ENCODE measurements around the gene MAS1L. TPM values are rescaled to one million over a fixed set of nuclear protein-coding genes. Genes with fewer than 3 reads are reported as not detected.
"Not testable (repeated sequence)": the region's sequence is repeated elsewhere in the genome, so short reads cannot be mapped to it uniquely, and the experiment has no call there.

The MAS1L gene
- total RNA-seq, 1 donor from 2014 or later, result not detected

GRCh38 chr6:29442719-29443118 is 45.0 kb downstream of the MAS1L start:
- Histone ChIP-seq H3K27ac (no peak overlapping the region), H3K4me3 (no peak overlapping the region), H3K9me3 (no peaks in the 10 kb centered on the region), H3K36me3 (no peaks in the 10 kb centered on the region), H3K27me3 (no peaks in the 10 kb centered on the region), H3K4me1 (no peaks in the 10 kb centered on the region)
- TF ChIP-seq POLR2AphosphoS5 (IDR thresholded peaks at IDR 0.05; ENCODE audit: insufficient read depth in 1 of 2, low read depth in 1 of 2) (no peak), POLR2A (IDR thresholded peaks at IDR 0.05) (no peak)
- TF ChIP-seq, protein P1, sequence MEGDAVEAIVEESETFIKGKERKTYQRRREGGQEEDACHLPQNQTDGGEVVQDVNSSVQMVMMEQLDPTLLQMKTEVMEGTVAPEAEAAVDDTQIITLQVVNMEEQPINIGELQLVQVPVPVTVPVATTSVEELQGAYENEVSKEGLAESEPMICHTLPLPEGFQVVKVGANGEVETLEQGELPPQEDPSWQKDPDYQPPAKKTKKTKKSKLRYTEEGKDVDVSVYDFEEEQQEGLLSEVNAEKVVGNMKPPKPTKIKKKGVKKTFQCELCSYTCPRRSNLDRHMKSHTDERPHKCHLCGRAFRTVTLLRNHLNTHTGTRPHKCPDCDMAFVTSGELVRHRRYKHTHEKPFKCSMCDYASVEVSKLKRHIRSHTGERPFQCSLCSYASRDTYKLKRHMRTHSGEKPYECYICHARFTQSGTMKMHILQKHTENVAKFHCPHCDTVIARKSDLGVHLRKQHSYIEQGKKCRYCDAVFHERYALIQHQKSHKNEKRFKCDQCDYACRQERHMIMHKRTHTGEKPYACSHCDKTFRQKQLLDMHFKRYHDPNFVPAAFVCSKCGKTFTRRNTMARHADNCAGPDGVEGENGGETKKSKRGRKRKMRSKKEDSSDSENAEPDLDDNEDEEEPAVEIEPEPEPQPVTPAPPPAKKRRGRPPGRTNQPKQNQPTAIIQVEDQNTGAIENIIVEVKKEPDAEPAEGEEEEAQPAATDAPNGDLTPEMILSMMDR (IDR thresholded peaks at IDR 0.05), result no peak
- intact Hi-C loops (cut with DNase I), result no loop called here
- no peak for DNase-seq (ENCODE audit: extremely low spot score in 2 of 2)

DNA sequence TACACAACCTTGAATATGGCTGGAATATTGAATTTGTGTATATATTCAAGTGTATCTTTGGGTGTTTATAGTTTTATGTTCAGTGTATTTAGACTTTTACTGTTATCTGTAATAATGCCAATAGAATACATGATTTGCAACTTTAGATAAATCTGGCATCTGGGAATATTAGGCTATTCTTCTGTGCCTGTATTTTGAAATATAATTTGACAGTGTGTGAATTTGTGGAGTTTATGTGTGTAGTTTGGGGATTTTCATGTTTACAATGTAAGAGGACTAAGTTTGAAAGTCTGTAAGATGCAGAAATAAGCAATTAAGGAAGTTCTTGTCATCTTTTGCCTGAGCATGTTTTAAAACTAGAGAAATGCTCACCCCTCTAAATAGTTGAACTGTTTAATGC is 48.8 kb downstream of the MAS1L start, which contains the start of gene OR10C1:
Gene OR10C1, plus strand, starts transcription at position 301 of the 400 bp plus-strand sequence. CDS start 710 bp downstream, outside the sequence.
- H3K4me3 ChIP-seq, result no peak within 1 kb of the TSS
- no peaks in the 10 kb centered on the region for H3K4me1 ChIP-seq
- TF ChIP-seq, protein P1 (IDR thresholded peaks at IDR 0.05), result no peak
- TF ChIP-seq POLR2A (IDR thresholded peaks at IDR 0.05) (no peak), POLR2AphosphoS5 (IDR thresholded peaks at IDR 0.05; ENCODE audit: insufficient read depth in 1 of 2, low read depth in 1 of 2) (no peak)
- intact Hi-C loops (cut with DNase I), result no loop called here
- no peaks in the 10 kb centered on the region for H3K36me3 ChIP-seq
- no peaks in the 10 kb centered on the region for H3K9me3 ChIP-seq
- no peak for DNase-seq (ENCODE audit: extremely low spot score in 2 of 2)
- H3K27me3 ChIP-seq, result no peaks in the 10 kb centered on the region
- no peak within 1 kb of the TSS for H3K27ac ChIP-seq

DNA sequence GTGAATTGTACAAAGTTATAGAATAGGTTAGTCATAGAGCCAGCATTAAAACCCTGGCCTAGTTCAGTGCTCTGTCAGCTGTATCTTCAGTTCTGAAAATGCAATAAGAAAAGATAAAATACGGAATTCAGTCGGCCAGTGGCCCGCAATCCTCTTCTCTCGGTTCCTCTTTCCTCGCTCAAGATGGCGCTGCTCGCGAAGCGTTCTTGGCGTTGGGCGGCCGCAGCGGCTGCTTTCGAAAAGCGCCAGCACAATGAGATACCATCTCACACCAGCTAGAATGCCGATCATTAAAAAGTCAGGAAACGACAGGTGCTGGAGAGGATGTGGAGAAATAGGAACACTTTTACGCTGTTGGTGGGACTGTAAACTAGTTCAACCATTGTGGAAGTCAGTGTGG is 51.0 kb downstream of the MAS1L start:
- H3K4me3 ChIP-seq; H3K27me3 ChIP-seq; H3K4me1 ChIP-seq; DNase-seq (ENCODE audit: extremely low spot score in 2 of 2); H3K9me3 ChIP-seq; H3K27ac ChIP-seq; intact Hi-C loops (cut with DNase I); H3K36me3 ChIP-seq: not testable (repeated sequence)

Other genes with a start within 250 kb of the MAS1L start
- gene OR14J1, start 186.3 kb downstream of the MAS1L start, total RNA-seq, result 0.74 TPM
- gene OR5V1, start 119.1 kb downstream of the MAS1L start, total RNA-seq, result not detected
- not detected for gene OR12D3, start 112.7 kb downstream of the MAS1L start, total RNA-seq
- not detected for gene OR12D2, start 92.3 kb downstream of the MAS1L start, total RNA-seq
- gene OR12D1, start 73.0 kb downstream of the MAS1L start, total RNA-seq, result not detected
- not detected for gene OR10C1, start 48.6 kb downstream of the MAS1L start, total RNA-seq
- gene OR11A1, start 30.9 kb downstream of the MAS1L start, total RNA-seq, result not detected
- not detected for gene OR2H1, start 30.8 kb downstream of the MAS1L start, total RNA-seq
- gene UBD, start 71.8 kb upstream of the MAS1L start, total RNA-seq, result not detected
- gene OR2H2, start 97.2 kb upstream of the MAS1L start, total RNA-seq, result not detected
- 58.4 TPM for gene GABBR1, start 145.2 kb upstream of the MAS1L start, total RNA-seq
- not detected for gene MOG, start 169.1 kb upstream of the MAS1L start, total RNA-seq
- 3.7 TPM for gene ZFP57, start 193.2 kb upstream of the MAS1L start, total RNA-seq
- gene HLA-F, start 235.5 kb upstream of the MAS1L start, total RNA-seq, result 133 TPM

Data from vagina (tissue), 2 donors.